SK-N-DZ (cell line): ENCODE measurements around the gene SDR9C7.

Experiments used
- DNase-seq: peaks from one replicate; pipeline ENCODE4 v3.0.0-alpha.2; 2015; ENCODE audit warnings: low spot score

Gene SDR9C7

GRCh38 chr12:56879240-56880124 lies 54.7 kb downstream of the SDR9C7 start:
- DNase-seq = peak; percentile 14

- no peak for DNase-seq
Observed at GRCh38 chr12:56878010-56878339, 56.2 kb downstream of the SDR9C7 start.

GRCh38 chr12:56877195-56878009 lies 56.8 kb downstream of the SDR9C7 start:
- DNase-seq = no peak

- no peak for DNase-seq
Observed at GRCh38 chr12:56874821-56875220, 59.4 kb downstream of the SDR9C7 start.

- DNase-seq = no peak
Observed at GRCh38 chr12:56873382-56873781, 60.8 kb downstream of the SDR9C7 start.
